ENCODE results near the gene ARSK. TPM values are rescaled to one million over a fixed set of nuclear protein-coding genes. Genes with fewer than 3 reads are reported as not detected.

The ARSK gene
- total and polyA plus RNA-seq, 2 donors from 2014 or later: 4.5 to 5.9 TPM

- no peak for TF ChIP-seq CTCF (IDR thresholded peaks at IDR 0.05; ENCODE audit: borderline replicate concordance, extremely low read depth, insufficient read depth)
- Histone ChIP-seq H3K4me3 (ENCODE audit: low read length in 3 of 3) (no peak overlapping the region), H3K4me1 (ENCODE audit: control insufficient read depth in 2 of 3, insufficient read depth in 2 of 3, low read depth in 1 of 3, low read length in 3 of 3) (peaks cover 0 to 1% (median 0%) of the 10 kb centered on the region in 3 donors), H3K27ac (ENCODE audit: low read depth in 2 of 2, low read length in 2 of 2) (no peak overlapping the region), H3K36me3 (ENCODE audit: control insufficient read depth in 2 of 3, insufficient read depth in 3 of 3, low read length in 3 of 3) (no peaks in the 10 kb centered on the region), H3K27me3 (ENCODE audit: control insufficient read depth, insufficient read depth, low read length) (no peaks in the 10 kb centered on the region), H3K9ac (ENCODE audit: low read length in 3 of 3) (no peak overlapping the region), H3K9me3 (ENCODE audit: control insufficient read depth in 2 of 3, insufficient read depth in 1 of 3, low read length in 3 of 3) (no peaks in the 10 kb centered on the region)
- intact Hi-C loops (cut with DNase I): no loop called here
- DNase-seq (no peak), FAIRE-seq (no peak)
Measured at GRCh38 chr5:95652849-95653248, 97.9 kb downstream of the ARSK start.

GRCh38 chr5:95654196-95654595 lies 99.3 kb downstream of the ARSK start:
- DNase-seq (no peak), FAIRE-seq (peak; percentile 11)
- H3K4me3 ChIP-seq (ENCODE audit: low read length in 3 of 3): no peak overlapping the region
- H3K27ac ChIP-seq (ENCODE audit: low read depth in 2 of 2, low read length in 2 of 2): no peak overlapping the region
- no peaks in the 10 kb centered on the region for H3K9me3 ChIP-seq (ENCODE audit: control insufficient read depth in 2 of 3, insufficient read depth in 1 of 3, low read length in 3 of 3)
- no peak overlapping the region for H3K9ac ChIP-seq (ENCODE audit: low read length in 3 of 3)
- TF ChIP-seq CTCF (IDR thresholded peaks at IDR 0.05; ENCODE audit: borderline replicate concordance, extremely low read depth, insufficient read depth): no peak
- H3K36me3 ChIP-seq (ENCODE audit: control insufficient read depth in 2 of 3, insufficient read depth in 3 of 3, low read length in 3 of 3): no peaks in the 10 kb centered on the region
- H3K27me3 ChIP-seq (ENCODE audit: control insufficient read depth, insufficient read depth, low read length): no peaks in the 10 kb centered on the region
- H3K4me1 ChIP-seq (ENCODE audit: control insufficient read depth in 2 of 3, insufficient read depth in 2 of 3, low read depth in 1 of 3, low read length in 3 of 3): no peaks in the 10 kb centered on the region
- intact Hi-C loops (cut with DNase I): no loop called here

Other genes starting within 250 kb of the ARSK start
- 1.9 TPM for gene FAM81B, start 163.7 kb upstream of the ARSK start, total RNA-seq
- gene FAM81B, start 163.7 kb upstream of the ARSK start, polyA plus RNA-seq (ENCODE audit: insufficient read depth, low read depth, low replicate concordance): 2.3 TPM
- 72.9 TPM for gene SKIC3, start 124 bp upstream of the ARSK start, total RNA-seq
- gene SKIC3, start 124 bp upstream of the ARSK start, polyA plus RNA-seq (ENCODE audit: insufficient read depth, low read depth, low replicate concordance): 13.3 TPM
- 0.16 TPM for gene GPR150, start 65.0 kb downstream of the ARSK start, total RNA-seq
- 0.19 TPM for gene GPR150, start 65.0 kb downstream of the ARSK start, polyA plus RNA-seq (ENCODE audit: insufficient read depth, low read depth, low replicate concordance)
- 2.6 TPM for gene RFESD, start 91.7 kb downstream of the ARSK start, total RNA-seq
- 4.0 TPM for gene RFESD, start 91.7 kb downstream of the ARSK start, polyA plus RNA-seq (ENCODE audit: insufficient read depth, low read depth, low replicate concordance)
- 1.0 TPM for gene SPATA9, start 127.9 kb downstream of the ARSK start, total RNA-seq
- 1.1 TPM for gene SPATA9, start 127.9 kb downstream of the ARSK start, polyA plus RNA-seq (ENCODE audit: insufficient read depth, low read depth, low replicate concordance)
- gene RHOBTB3, start 176.2 kb downstream of the ARSK start, total RNA-seq: 54.5 TPM
- gene RHOBTB3, start 176.2 kb downstream of the ARSK start, polyA plus RNA-seq (ENCODE audit: insufficient read depth, low read depth, low replicate concordance): 22.5 TPM

Measured in kidney (tissue), 14 donors.